Measurements from ENCODE around the gene SORBS2.
"Not testable (repeated sequence)": the region's sequence is repeated elsewhere in the genome, so short reads cannot be mapped to it uniquely, and the experiment has no call there.

The SORBS2 gene

GRCh38 chr4:185734214-185734613 lies 77.8 kb downstream of the SORBS2 start:
- DNase-seq, result no peak

DNA sequence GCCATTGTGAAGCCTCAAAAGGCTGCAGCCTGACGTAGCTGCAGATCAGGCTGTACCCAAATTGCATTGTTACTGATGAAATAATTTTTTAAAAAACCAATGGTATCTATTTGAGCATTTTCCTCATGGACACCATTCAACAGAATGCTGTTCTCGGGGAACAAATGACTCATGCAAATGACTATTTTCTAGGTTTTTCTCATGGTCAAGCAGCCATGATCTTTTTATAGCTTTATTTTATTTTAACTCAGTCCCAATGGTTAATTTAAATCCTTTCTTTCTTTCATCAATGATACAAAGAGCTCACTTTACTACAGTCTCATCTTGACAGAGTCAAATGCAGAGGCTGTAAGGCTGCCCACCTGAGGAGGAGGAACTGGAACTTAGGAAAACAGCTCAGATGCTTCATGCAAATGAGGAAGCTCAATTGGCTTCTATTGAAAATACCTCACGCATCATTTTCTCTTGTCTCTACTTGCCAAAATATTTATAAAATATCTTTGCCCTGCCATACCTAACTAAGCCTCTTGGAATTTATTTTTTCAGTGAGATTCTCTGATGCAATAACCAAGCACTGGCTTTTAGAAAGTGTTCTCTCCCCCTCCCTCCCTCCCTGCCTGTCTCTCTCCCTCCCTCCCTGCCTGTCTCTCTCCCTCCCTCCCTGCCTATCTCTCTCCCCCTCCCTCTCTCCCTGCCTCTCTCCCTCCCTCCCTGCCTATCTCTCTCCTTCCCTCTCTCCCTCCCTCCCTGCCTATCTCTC lies 81.0 kb downstream of the SORBS2 start:
- DNase-seq, result no peak

DNA sequence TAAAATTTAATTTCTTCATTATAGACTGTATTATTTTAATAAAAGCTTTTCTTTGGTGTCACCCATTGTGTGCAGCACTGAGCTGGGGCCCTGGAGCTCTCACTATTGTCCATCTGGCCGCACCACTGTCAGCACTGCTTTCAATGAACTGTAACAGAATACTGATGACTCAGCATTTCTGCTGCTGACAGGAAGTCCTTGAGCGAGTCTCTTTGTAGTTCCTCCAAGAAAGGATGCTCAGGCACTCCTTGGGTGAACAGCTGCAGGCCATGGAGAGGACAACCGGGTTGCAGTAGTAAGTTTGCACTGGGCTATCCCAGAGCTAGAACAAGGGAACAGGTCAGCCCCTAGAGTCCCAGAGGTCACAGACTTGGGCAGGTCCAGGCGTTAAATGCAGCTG lies 81.6 kb downstream of the SORBS2 start:
- DNase-seq, result no peak

GRCh38 chr4:185729391-185729804 lies 82.6 kb downstream of the SORBS2 start:
- DNase-seq, result no peak

- DNase-seq, result no peak
These were observed 83.1 kb downstream of the SORBS2 start for GRCh38 chr4:185728893-185729292.

DNA sequence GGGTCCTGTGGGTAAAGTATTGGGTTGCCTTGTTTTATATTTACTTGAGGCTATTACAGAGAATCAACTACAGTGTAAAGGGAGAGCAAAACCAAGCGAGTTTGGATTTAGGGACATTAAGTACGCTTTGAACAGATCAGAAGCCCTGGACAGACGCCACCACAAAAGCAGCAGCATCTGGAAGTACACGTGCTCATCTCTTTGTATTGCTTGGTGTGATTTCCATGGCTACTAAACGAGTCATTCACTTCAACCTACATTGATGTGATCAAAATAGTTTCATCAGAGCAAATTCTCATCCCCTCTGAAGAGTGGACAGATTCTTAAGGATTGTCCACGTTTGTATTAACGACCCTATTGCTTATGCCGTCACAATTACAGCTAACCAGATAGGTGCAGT lies 85.1 kb downstream of the SORBS2 start:
- no peak for DNase-seq

- DNase-seq, result no peak
These were observed 88.2 kb downstream of the SORBS2 start for GRCh38 chr4:185723631-185724260.

DNA sequence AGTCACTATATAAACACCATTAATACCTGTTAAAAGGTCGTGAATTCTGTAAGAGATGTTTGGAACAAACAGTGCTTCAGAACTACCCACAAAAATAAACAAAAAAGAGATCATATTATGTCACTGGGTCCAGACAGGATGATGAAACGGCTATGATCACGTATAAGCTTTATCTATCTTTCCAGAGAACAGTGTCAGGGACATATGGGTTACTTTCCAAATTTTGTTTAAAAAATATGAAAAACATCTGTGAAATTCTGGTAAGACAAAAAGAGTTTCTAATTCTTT lies 90.0 kb downstream of the SORBS2 start:
- DNase-seq, result no peak

DNA sequence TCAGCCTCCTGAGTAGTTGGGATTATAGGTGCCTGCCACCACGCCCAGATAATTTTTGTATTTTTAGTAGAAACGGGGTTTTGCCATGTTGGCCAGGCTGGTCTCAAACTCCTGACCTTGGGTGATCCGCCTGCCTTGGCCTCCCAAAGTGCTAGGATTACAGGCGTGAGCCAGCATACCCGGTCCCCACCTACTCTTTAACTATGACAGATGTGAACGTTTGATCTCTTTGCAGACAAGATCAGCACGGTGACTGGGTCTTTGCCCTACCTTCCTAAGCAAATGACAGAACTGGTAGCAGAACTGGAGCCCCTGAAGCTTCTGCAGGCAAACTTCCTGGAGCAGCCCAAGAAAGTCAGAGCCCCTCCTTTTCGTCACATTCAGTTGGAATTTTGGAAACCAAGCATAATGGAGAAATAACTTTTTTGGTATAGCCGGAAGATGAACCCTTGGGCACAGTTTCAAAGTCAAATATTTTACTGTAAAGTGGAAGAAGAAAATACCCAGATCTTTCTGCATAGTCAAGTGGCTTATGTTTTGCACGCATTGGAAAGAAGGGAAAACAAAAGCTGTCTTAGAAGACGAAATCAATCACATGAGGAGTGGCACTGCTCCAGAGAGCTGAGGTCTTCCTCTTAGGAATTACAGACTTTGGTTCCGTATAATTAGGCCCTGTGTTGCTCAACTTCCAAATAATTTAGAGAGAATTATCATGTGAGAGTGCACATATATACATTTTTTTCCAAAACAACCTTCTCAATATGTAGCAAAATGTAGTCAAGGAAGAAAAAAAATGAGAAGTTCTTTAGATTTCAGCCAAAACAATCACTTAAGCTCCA lies 90.6 kb downstream of the SORBS2 start:
- DNase-seq, result no peak

DNA sequence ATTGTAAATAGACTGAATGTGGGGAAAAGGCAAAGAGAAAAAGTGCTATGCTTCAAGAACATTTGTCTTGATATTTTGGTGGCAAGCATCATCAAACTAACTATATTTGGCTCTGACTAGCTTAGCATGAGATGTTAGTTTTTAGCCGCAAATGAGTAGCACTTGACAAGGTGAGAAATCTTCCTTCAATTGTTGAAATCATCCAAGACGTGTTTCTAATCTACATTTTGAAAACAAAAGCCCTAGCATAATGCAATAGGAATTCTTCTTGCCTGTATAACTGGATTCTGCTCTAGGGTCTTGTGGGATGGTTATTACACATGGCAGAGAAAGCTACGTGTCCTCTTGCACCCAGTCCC lies 92.5 kb downstream of the SORBS2 start:
- no peak for DNase-seq

- no peak for DNase-seq
These were observed 93.2 kb downstream of the SORBS2 start for GRCh38 chr4:185718578-185719499.

DNA sequence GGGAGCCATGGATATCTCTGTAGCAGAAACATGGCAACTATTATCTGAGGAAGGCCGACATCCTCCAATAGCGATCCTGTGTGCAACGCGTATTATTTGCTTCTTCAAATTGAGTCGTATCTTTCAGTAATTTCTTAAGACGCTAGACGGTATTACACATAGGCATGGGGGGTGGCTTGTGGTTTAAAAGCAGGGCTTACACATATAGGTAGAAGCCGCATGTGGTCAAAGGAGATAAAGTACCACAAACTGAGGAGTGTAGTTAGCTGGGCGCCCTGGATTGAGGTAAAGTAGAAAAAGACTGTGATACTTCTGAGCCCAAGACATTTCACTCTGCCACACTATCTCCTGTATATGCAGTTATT lies 94.6 kb downstream of the SORBS2 start:
- DNase-seq, result no peak

DNA sequence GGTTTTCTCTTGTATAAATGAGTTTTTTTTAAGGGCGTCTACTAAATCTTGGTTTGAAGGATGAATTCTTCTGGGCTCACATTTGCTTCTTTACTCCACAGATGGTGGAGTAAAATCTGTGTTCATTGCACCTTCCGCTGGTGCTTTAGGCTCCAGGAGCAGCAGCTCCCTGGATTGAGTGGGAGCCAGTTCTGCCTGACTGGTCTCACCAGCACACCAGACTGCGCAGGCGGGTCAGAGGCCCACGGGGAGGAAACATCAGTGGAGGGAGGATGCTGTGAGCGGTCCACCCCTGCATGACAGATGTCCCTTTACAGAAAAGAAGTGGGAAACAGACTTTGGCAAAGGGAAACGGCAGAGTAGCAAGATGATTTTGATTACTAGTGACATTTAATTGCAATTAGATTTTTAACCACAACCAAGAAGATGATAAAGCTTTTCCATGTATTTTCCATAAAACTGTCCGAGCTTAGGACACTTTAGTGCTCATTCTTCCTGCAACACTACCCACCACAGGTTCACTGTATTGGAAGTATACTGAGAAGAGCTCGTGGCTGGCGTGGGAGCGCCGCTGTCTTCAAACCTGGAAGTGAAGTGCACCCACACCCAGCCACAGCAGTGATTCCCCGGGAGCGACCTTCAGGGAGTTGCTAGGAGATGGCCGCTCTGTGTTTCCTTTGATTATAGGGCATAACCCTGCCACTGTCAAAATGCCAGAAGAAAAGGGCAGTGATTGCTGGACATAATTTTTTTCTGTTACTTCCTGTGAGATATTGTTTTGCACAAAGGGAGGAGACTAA lies 95.2 kb downstream of the SORBS2 start:
- no peak for DNase-seq

- DNase-seq, result peak; percentile 13
These were observed 95.8 kb downstream of the SORBS2 start for GRCh38 chr4:185716141-185716551.

DNA sequence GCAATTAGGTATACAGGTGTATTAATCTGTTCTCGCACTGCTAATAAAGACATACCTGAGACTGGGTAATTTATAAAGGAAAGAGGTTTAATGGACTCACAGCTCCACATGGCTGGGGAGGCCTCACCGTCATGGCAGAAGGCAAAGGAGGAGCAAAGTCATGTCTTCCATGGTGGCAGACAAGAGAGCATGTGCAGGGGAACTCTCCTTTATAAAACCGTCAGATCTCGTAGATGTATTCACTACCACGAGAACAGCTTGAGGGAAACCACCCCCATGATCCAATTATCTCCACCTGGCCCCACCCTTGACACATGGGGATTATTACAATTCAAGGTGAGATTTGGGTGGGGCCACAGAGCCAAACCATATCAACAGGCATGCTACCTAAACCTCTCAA lies 97.5 kb downstream of the SORBS2 start:
- not testable (repeated sequence) for DNase-seq

DNA sequence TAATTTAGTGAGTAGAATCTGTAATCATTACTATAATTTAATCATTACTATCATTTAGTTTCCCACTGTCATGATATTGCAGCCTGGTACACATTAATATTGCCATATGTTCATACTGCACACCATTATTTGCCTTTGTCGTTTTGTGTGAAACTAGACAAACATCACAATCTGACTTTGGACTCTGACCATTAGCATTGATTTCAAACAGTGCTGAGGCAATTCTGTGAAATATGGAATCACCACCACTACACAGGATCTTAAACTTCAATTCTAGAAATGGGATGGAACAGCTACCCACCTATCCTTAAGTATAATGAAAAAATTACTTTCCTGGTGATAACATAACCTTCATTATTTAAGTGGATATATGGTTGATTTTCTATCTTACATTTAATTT lies 98.3 kb downstream of the SORBS2 start:
- no peak for DNase-seq

GRCh38 chr4:185713272-185713671 lies 98.7 kb downstream of the SORBS2 start:
- no peak for DNase-seq

DNA sequence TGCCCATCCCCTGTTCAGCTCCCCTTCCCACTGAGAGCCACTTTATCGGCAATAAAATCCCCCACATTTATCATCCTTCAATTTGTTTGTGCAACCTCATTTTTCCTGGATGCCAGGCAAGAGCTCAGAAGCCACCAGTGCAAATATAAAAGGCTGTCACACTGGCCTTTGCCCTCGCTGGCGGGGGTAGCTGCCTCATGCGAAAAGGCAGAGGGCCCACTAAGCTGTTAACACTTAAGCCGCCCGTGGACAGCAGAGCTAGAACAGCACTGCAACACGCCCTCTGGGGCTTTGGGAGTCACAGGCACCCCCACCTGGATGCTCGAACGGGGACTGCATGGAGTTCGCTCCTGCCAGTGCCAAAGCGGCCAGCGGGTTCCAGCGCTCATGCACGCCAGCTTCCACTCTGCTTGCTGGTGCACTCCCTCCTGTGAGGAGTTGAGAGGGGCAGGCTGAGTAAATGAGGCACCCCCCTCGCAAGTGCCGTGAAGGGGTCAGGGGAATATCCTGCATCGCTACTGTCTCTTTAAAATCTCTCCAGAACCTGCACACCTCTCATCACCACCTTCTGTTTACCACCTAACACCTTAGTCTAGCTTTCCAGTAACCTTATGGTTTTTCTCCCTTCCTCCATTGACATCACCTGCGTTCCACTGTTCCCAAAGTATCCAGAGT lies 99.5 kb downstream of the SORBS2 start:
- DNase-seq, result no peak

DNA sequence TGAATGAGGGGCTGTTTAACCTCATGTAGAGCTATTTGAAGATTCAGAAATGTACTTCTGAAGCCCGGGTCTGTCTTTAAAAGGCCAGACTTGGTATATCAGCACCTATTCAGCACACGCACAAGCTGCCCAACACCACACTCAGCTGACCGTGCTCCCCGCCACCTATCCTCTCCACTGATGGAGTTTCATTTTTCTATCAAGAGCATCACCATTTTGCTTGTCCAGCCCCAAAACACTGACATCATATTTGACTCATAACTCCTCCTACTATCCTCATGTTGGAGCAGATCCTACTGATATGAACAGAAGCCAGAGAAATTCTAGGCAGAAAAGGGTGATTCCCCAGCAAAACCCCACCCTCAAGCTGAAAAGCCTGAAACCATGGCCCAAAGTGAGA lies 100.3 kb downstream of the SORBS2 start:
- no peak for DNase-seq

DNA sequence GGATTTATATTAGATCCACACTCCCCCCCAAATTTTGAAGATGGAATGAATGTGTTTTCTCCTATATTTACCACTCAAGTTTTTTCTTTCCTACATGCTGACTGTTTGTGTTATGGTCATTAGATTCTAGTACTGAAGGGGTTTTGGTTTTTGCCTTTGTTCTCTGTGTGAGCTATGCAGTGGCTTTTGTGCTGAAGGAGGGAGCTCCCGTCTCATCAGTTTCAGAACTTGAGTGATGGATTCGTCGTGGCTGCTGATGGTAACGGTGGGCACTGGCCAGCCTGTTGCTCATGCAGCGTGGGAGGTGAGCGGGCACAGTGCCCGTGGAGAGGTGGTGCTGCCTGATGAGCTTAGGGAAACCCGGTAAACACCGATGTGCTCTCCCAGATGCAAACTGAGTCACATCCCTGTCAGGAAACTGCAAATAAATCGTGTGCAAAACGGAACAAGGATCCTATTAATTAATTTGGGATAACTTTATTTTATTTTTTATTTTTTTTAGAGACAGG lies 101.5 kb downstream of the SORBS2 start:
- DNase-seq, result no peak

GRCh38 chr4:185709802-185710486 lies 102.0 kb downstream of the SORBS2 start:
- DNase-seq, result no peak

All from SHP77 treated with DMSO at 0.1 percent for 48 hours (cell line).